ENCODE data around the gene DCLK1. TPM values are rescaled to one million over a fixed set of nuclear protein-coding genes. Genes with fewer than 3 reads are reported as not detected.

DCLK1 gene
- 9.9 TPM for total RNA-seq
- long read RNA-seq, partial matches to known transcripts: 0 of 8 reads
- long read RNA-seq, other reads (novel, unspliced or antisense): 4 of 8 reads

DNA sequence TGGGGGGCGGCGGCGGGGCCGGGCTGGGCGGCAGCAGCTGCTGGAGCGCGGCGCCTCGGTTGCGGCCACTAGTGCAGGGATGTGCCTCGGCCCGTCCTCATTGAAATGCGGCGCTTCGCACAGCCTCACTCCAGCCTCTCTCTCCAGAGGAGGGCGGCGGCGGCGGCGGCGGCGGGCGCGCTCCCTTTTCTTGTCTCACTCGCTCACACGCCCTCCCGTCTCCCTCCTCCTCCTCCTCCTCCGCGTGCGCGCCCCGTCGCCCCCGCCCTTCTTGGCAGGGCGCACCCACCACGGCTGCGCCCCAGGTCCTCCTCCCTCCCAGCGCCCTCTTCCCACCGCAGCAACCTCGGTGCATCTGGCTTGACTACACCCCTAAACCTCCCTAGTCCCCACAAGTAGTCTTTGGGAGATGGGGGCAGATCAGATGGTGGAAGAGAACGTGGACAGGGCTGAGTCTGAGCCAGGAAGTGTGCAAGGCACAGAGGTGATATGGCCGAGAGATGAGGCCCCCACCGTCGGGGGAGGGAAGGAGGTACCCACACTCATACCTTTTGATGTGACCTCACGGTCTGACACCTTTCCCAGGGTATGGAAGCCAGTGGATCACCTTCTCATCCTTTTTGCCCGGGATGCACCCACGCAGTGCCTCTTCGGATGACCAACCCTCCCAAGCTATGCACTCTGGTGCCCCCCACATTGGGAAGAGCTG lies at the start of gene DCLK1:
Gene DCLK1, minus strand, starts transcription at position 161 of the 709 bp plus-strand sequence.
- peak; percentile 88 for ATAC-seq
- peak; percentile 88 for DNase-seq
- intact Hi-C loops (cut with micrococcal nuclease): loop anchor here (10.0 kb wide), 1 partner anchor 137 kb away; no protein-coding TSS in a partner anchor

DNA sequence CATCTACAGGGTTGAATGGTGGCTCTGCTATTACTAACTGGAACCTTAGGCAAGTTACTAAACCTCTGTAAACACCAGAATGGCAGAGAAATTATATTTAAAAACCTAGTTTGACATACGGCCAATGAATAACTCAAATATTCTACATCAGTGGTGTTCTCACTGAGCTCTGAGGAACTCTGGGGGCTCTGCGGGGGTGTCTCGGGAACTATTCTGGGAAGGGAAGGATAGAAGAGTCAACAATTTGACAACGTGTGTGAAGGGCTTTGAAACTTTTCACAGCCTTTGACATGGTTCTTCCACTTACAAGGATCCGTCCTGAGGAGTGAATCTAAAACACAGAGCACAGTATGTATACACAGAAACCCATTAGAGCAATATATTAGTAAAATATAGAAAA lies 44.4 kb upstream of the DCLK1 start:
- intact Hi-C loops (cut with micrococcal nuclease): no loop called here
- no peak for ATAC-seq
- DNase-seq: no peak

DNA sequence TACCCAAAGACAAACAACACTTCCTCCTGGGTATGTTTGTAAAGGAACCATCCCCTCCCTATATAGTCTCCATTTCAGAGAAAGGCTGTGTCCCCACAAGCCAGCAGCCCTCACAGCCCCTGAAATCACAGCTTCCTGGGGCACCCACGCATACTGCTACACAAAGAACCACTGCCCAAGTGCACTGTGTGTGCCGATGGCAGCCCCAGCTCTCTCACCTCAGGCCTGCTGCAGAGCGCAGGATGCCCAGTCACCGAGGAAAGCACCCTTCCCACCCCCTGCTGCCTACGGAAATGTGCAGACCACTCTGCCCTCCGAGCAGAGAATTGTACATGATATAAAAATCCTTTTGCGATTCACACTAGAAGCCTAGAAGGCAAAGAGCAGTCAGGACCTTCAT lies 43.7 kb upstream of the DCLK1 start:
- ATAC-seq (no peak), DNase-seq (no peak)
- intact Hi-C loops (cut with micrococcal nuclease): no loop called here

DNA sequence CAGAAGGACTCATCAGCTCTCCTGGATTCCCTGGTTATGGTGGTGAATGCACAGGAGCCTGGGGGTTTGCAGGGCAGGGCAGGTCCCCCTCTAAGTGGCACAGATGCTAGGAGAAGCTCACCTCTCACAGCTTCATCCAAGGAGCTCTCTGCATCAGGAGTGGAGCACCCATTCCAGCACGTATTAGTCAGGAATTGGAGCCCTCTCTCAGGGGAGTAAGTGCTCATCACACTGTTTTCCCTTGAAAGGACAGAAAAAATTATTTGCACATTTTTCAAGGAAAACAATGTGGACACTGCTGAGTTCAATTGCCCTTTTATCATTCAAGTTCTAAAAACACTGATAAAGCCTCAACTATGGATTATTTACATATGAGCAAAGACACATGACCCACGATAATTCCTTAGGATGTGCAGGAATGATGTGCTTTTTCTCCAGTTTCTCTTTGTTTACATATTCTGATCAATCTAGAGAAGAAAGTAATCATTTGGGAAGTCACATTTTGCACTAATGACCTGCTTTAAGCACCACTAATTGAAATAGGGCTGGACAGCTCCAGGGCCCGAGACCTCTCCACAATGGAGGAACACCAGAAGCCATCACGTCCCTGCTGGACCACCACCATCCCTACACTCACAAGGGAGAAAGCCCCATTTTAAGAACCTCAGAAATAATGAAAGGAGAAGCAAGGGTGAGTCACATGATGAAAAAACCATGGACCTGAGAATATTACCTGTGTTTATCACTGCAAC lies 42.6 kb upstream of the DCLK1 start:
- no peak for DNase-seq
- no peak for ATAC-seq
- intact Hi-C loops (cut with micrococcal nuclease): no loop called here

DNA sequence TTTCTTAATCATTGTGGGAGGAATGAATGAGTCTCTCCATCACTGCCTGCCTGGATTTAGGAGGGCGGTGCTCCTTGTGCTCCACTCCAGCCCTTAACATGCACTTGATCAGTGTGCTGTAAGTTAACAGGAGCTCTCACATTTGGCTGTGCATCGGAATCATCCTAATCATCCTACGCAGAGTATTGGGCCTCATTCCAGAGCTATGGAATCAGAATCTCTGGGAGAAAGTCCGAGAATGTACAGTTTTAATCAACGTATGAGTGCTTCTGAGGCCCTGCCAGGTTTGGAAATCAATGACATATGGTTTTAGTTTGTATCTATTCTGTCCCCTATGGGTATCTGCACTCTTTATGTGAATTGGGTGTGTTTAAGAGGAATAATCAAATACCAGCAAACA lies 34.9 kb upstream of the DCLK1 start:
- ATAC-seq (no peak), DNase-seq (no peak)
- intact Hi-C loops (cut with micrococcal nuclease): no loop called here

DNA sequence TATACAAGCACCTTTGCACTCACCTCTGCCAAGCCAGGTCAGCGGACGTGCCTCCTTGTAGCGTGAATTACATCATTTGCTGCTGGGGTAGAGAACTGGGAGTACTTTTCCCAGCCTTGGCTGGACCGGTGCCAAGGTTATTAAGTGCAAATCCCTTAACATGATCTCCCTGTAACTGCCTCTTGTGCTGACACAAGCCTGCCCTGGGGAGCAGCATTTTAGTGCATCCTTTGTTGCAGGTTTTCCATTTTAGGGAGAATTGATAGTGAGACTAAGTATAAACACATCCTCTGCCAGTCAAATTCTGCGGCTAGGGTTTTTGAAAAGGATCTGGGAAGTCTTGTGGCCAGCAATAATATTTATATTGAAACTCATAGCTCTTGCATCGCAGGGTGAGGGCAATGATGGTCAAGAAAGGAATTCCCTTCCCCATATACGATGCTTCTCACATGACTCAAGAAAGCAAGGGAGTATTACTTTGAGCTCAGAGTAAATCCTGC lies 32.7 kb upstream of the DCLK1 start:
- intact Hi-C loops (cut with micrococcal nuclease): no loop called here
- ATAC-seq (peak; percentile 97), DNase-seq (peak; percentile 80)

DNA sequence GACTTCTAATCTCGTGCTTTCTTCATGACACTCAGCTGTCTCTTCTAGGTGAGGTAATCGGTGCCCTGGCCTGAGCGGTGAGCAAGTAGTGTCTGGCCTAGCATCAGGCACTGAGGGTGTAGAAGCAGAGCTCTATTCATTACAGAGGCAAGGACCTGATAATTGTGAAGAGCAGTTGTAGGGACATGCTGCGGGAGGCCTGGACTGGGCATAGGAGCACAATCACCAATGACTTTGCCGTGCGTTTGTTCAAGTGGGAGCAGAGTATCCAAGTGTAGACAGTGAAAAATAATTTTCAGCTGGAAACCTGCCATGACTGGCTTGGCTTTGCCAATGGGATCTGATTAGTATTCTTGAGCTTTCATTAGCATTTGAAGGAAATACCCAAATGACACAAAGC lies 32.1 kb upstream of the DCLK1 start:
- DNase-seq: no peak
- ATAC-seq: peak; percentile 76
- intact Hi-C loops (cut with micrococcal nuclease): no loop called here

DNA sequence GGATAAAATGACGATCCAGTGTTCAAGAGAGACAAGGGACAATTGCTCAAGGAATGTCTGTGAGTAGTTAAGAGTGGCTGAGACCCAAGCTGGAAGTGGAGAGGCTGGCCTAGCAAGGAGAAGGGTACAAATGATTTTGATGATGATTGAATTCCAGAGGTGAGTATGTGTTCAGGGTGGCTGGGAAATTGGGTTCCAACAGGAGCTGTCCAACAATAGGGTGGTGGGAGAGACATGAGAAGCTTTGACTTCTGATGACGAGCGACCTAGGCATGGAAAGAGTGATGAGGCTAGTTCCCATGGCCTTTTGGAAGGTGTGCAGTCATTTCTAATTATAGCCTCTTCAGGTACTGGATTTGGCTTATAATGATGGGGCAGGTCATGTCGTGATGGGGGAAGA lies 29.1 kb upstream of the DCLK1 start:
- ATAC-seq (no peak), DNase-seq (no peak)
- intact Hi-C loops (cut with micrococcal nuclease): no loop called here

DNA sequence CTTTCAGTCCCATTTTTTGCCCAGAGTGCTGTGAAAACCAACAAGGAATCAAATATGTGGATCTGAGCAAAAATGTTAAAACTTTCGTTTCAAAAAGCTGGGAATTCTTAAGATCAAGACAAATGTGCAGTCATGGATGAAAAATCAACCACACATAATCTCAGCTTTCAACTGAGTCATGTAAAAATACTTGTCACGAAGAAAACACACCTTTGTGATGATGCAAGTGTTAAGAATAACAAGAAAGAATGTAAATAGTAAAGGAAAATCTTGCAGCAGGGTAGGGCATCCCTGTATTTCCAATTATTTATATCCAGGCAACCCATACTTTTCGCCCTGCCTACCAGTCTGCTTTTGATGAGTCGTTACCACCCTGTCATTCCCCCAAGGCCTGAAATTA lies 27.4 kb upstream of the DCLK1 start:
- no peak for DNase-seq
- intact Hi-C loops (cut with micrococcal nuclease): no loop called here
- no peak for ATAC-seq

DNA sequence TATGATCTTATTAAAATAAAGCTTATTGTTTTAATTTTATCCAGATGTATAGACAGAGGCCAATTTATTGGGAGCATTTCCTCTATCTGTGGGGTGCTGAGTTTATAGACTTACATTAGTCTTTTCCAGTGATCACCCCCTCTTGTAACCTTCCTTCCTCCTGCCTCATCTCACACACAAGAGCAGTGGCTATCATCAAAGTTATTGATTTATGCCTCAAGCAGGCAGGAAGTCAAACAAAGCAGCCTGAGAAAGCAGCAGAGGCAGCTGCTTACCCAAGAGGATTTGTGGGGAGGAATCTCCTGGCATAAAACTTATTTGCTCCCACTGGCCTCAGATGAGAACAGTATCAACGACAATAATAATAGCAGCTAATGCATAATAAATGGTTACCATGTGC lies 26.3 kb upstream of the DCLK1 start:
- intact Hi-C loops (cut with micrococcal nuclease): no loop called here
- DNase-seq (no peak), ATAC-seq (no peak)

DNA sequence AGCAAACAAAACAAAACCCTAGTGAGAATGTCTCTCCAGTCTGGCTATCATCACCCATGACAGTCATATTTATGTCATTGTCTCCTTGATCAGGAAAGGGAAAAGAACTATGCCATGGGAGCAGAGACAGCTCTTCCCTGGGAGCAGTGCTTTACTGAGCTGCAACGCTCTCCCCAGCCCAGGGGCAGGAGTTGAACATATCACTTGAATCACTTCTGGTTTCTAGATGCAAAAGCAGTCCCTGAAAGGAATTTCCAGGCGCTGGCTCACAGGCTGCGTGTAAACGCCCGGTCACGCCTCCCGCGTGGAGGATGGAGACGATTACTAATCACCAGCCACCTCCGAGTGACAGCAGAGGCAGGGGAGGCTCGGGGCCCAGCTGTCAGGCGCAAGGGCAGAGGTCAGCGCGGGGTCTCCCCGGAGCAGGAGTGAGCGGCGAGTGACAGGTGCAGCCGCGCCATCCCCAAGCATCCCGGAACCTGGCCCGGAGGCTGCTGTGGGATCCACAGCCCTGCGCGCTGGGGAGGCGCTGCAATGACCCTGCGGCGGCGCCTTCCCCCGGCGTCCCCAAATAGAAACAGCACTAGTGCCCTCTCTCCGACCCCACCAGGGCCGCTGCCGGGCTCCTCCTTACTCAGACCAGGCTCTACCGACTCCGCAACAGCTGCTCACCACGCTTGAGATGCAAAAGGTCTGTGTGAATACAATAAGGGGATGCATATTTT lies 23.5 kb upstream of the DCLK1 start:
- ATAC-seq: peak; percentile 93
- intact Hi-C loops (cut with micrococcal nuclease): no loop called here
- DNase-seq: peak; percentile 56

DNA sequence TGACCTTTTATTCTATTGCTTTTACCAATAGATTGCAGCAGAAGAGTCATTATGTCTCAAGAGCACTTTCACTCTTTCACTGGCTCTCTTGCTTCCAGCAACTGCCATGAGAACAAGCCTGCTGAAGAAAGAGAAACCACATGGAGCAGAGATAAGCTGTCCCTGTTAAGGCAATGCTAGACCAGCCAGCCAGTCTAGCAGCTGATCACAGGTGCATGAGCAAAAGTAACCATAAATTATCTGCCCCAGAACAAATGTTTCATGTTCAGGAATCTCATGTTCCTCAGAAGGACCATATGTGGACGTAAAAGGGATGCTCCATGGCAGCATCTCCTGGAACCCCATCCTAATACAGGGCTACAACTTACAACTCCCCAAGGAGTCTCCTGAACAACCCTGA lies 20.4 kb upstream of the DCLK1 start:
- DNase-seq (no peak), ATAC-seq (no peak)
- intact Hi-C loops (cut with micrococcal nuclease): no loop called here

DNA sequence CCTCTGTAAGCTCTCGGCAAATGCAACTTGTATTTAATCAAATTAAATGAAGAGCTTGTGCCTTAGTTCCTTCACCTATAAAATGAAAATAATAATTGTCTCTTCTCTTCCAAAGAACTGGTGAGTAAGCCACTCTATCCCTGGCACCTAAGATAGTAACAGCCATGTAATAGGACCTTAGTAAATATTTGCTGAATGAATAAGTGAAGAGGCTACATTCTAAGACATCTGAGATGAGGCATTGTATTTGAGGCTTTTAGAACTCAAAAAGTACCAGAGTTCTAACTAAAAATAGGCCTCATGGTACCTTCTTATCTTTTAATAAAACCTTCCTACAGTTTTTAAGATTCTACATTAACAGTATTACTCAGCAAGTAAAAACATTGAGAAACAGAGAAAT lies 17.3 kb upstream of the DCLK1 start:
- ATAC-seq (no peak), DNase-seq (no peak)
- intact Hi-C loops (cut with micrococcal nuclease): no loop called here

DNA sequence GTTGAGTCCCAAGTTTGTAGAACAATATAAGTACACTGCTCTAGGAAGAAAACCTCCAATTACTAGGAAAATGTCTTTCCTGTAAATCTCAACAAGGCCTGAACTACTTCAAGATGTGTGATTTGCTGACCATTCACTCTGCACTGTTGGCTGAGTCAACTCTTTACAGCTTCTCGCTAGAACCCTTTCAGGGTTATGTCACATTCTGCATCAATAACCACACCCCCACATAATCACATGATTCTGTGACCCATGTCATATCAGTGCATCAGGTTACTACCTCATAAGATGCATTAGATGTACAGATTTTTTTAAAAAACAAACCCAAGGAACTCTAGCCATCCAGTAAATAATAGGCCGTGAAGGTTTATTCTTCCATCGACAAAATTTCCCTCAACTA lies 16.1 kb upstream of the DCLK1 start:
- ATAC-seq (no peak), DNase-seq (no peak)
- intact Hi-C loops (cut with micrococcal nuclease): no loop called here

DNA sequence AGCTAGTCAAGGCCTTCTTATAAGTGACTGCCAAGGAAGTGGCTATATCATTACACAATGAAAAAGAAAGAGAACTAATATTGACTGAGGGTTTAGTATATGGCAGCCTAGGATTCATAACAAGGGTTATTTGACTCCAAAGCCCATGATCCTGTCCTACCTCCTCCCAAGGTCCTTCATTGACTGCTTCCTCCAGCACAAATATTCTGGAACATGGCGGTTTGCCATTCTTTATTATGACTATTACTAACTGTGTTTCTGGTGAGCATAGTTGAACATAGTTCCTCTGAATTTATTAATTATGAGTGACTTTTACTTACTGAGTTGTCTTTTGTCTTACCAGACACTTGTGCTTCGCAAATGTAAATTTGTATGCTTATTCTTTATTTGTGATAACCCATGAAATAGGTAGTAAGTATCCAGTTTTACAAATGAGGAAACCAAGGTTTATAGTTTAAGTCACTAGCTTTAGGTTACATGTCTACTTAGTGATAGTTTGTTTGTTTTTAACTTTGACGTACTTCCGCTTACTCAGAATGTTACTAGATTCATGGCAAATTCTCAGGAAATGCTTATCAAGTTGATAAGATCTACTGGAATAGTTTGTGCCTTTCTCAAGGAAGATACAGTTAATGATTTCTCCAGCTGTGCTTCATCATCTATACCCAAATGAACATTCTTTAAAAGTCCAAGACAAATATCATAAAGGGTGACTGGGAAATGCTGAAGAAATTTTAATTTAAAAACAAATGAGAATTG lies 15.5 kb upstream of the DCLK1 start:
- DNase-seq (no peak), ATAC-seq (no peak)
- intact Hi-C loops (cut with micrococcal nuclease): no loop called here

DNA sequence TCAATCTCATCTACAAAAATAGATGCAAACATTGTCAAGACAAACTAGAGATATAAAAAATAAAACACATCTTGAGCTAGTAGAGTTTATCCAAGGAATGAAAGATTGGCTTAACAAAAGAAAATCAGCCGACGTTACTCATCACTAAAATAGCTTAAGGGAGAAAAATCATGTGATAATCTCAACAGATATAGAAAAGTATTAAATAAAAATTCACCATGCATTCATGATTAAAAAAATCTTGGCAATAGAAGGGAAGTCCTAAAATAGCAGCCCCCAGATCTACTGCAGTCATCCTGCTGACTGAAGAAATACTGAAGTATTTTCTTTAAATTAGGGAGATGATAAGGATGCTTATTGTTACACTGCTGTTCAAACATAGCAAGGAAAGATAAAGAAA lies 12.6 kb upstream of the DCLK1 start:
- no peak for ATAC-seq
- no peak for DNase-seq
- intact Hi-C loops (cut with micrococcal nuclease): no loop called here

DNA sequence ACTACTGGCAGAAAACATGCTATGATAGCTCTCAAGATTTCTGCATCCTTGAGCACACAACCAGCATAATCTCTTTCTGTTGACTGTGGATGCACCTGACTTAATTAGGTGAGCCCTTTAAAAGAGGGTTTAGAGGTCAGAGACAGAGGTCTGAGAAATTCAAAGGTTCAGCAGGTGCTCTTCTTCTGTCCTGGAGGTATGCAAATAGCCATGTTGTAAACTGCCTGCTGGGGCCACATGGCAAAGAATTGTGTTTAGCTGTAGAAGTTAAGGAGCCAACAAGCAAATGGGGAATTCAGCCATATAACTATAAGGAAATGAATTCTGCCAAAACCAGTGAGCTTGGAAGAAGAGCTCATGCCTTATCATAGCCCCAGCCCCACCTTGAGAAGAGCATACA lies 11.6 kb upstream of the DCLK1 start:
- intact Hi-C loops (cut with micrococcal nuclease): no loop called here
- ATAC-seq (no peak), DNase-seq (no peak)

DNA sequence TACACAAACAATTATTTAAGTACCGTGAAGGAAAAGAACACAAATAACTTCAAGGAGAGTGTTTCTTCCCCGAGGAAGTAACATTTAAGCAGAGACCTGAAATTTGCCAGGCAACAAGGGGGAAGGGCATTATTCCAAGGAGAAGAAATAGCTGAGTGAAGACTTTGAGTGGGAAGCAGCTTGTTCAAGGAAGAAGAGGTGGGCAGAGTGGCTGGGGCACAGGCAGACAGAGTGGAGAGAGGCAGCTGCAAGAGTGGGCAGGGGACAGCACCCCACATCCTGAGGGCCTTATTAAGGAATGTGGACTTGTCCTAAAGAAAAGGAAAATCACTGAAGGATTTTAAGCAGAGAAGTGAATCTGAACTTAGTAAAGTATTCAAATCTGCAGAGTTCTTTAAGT lies 4.7 kb upstream of the DCLK1 start:
- DNase-seq (no peak), ATAC-seq (no peak)
- intact Hi-C loops (cut with micrococcal nuclease): loop anchor here (10.0 kb wide), 1 partner anchor 141 kb away; no protein-coding TSS in a partner anchor

DNA sequence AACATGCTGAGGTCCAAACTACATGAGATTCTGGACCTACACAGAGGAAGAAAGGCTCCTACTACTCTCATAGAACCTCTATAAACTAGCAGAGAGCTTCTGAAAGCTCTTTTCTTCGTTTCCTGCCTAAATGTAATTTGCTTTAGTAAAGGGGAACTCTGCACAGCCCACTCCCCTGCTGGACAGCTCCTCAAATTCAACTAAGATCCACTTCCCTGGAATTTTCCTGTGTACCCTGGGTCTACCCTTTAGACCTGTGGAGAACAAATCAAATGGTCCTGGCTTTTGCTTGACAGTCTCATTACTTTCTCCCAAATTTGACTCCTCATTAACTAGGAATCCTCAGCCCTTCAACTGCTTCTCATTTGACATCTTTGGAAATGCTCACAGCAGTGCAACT lies 3.5 kb upstream of the DCLK1 start:
- no peak for DNase-seq
- intact Hi-C loops (cut with micrococcal nuclease): loop anchor here (10.0 kb wide), 1 partner anchor 140 kb away; no protein-coding TSS in a partner anchor
- no peak for ATAC-seq

Data from left ventricle myocardium superior (tissue), 1 donor.